Mucosa of descending colon (tissue), 3 donors: ENCODE measurements around the gene IL11RA. TPM values are rescaled to one million over a fixed set of nuclear protein-coding genes. Genes with fewer than 3 reads are reported as not detected.
"Not testable (repeated sequence)": the region's sequence is repeated elsewhere in the genome, so short reads cannot be mapped to it uniquely, and the experiment has no call there.

Experiments used
- ATAC-seq: fragments of 200-7000 bp; cut with Tn5 transposase; one replicate; pipeline ENCODE4 v1.9.1; 2020; ENCODE audit warnings: mild to moderate bottlenecking, moderate library complexity
- DNase-seq, 3 donors: peaks; one replicate each; pipeline ENCODE4 v3.0.0-alpha.2; 2020
- H3K36me3 ChIP-seq: fragments of 200-600 bp; one replicate; pipeline ENCODE4 v1.8.0; 2021; ENCODE audit warnings: low read depth, mild to moderate bottlenecking
- H3K4me1 ChIP-seq: fragments of 200-600 bp; one replicate; pipeline ENCODE4 v1.8.0; 2021; ENCODE audit warnings: low read depth, mild to moderate bottlenecking
- H3K4me3 ChIP-seq: fragments of 200-600 bp; one replicate; pipeline ENCODE4 v1.8.0; 2021; ENCODE audit warnings: mild to moderate bottlenecking
- H3K9me3 ChIP-seq: fragments of 200-600 bp; one replicate; pipeline ENCODE4 v1.8.0; 2021; ENCODE audit warnings: mild to moderate bottlenecking
- CTCF ChIP-seq: fragments of 200-600 bp; IDR thresholded peaks from one replicate; pipeline ENCODE4 v1.8.0; 2022; ENCODE audit warnings: antibody characterized with exemption, mild to moderate bottlenecking
- intact Hi-C, 2 donors: fragments of 100-400 bp; cut with DNase I in 1 of 2; cut with micrococcal nuclease in 1 of 2; formaldehyde crosslinking; loops; one replicate each; pipeline versions ENCODE4 v1.11.0 to v1.11.1; 2022; cut with DNase I, micrococcal nuclease
- total RNA-seq, 3 donors: library from RNA; stranded (reverse); fragmentation: NEBNext Ultra II Directional in 2 of 3; extraction: Animal tissue kit (Norgen Biotek cat#: 25700) in 2 of 3; gene quantifications; one replicate each; pipeline versions ENCODE4 v1.2.1 to v1.2.4, GENCODE V29; 2021 to 2023
- donor health status: DM: no; HTN: no; CAD: no; lungs with moderate emphysema.
- donor health status: DM: no; HTN: no; CAD: no.
- donor health status: DM: no; HTN: yes; CAD: no.

IL11RA gene
- total RNA-seq, 3 donors from 2014 or later = 18.8 to 57.4 (median 41.0) TPM

- DNase-seq (no peak), ATAC-seq (no peak)
- H3K9me3 ChIP-seq = no peaks in the 10 kb centered on the region
- H3K36me3 ChIP-seq = no peaks in the 10 kb centered on the region
- intact Hi-C loops = no loop called here
- peak overlapping the region; percentile 38 for H3K4me3 ChIP-seq
- TF ChIP-seq CTCF = no peak
- H3K4me1 ChIP-seq = peaks cover 11% of the 10 kb centered on the region
These were observed 13.9 kb upstream of the IL11RA start for GRCh38 chr9:34638138-34638445.

GRCh38 chr9:34639322-34639721 lies 12.7 kb upstream of the IL11RA start:
- H3K4me1 ChIP-seq = peaks cover 11% of the 10 kb centered on the region
- H3K4me3 ChIP-seq, ATAC-seq, intact Hi-C loops, DNase-seq, H3K36me3 ChIP-seq, H3K9me3 ChIP-seq: not testable (repeated sequence)

DNA sequence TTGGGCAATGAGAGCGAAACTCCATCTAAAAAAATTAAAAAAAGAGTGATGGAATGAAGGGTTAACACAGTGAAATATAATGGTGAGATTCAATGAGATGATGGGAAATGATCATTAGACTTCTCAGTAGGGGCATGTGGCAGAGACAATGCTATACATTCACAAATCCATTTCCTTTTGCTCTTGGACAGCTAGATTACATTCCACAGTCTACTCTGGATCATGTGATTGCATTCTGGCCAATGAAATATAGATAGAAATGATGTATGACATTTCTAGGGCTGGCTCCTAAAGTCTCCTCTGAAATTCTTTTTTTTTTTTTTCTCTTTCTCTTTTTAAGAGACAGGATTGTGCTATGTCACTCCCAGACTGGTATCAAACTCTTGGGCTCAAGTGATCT lies 9.3 kb upstream of the IL11RA start:
- ATAC-seq = no peak
- DNase-seq = no peak
- Histone ChIP-seq H3K4me1 (peaks cover 9% of the 10 kb centered on the region), H3K9me3 (no peaks in the 10 kb centered on the region), H3K4me3 (no peak overlapping the region), H3K36me3 (no peaks in the 10 kb centered on the region)
- no peak for TF ChIP-seq CTCF
- intact Hi-C loops = no loop called here

DNA sequence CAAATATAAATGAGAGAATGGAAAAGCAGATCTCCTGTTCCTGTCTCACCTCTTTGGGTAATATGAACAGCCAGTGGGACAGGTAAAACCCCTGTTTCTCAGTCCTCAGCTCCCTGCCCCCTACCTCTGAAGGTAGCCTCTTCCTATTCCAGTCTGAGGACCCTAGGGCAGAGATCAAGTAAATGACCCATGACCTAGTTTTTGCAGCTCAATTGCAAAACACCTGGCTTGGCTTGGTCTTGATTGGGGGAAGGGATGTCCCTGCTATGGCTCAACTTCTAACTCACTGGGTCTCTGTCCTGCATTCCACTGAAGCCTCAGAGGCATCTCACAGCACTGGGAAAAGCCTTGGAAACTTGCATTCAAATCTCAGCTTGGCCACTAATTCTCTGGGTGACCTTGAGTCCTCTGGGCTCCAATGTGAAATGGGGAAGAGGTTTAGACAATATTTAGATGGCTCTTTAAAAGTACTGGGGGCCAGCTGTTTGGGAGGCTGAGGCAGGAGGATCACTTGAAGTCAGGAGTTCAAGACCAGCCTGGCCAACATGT lies 7.1 kb upstream of the IL11RA start:
- no peaks in the 10 kb centered on the region for H3K36me3 ChIP-seq
- intact Hi-C loops = no loop called here
- DNase-seq (no peak), ATAC-seq (no peak)
- H3K9me3 ChIP-seq = no peaks in the 10 kb centered on the region
- TF ChIP-seq CTCF = no peak
- H3K4me3 ChIP-seq = no peak overlapping the region
- peaks cover 17% of the 10 kb centered on the region for H3K4me1 ChIP-seq

GRCh38 chr9:34646211-34647083 lies 5.5 kb upstream of the IL11RA start, which contains the start of gene GALT:
Gene GALT, plus strand, starts transcription at chr9:34646675. Its CDS starts 30 bp downstream, at chr9:34646705.
- H3K4me3 ChIP-seq = peak within 1 kb of the TSS; percentile 44
- ATAC-seq = peak; percentile 93
- peak; percentile 6 for TF ChIP-seq CTCF
- H3K4me1 ChIP-seq = peaks cover 21% of the 10 kb centered on the region
- H3K36me3 ChIP-seq = no peaks in the 10 kb centered on the region
- peak; percentile 94 to 99 (median 98) for DNase-seq
- no peaks in the 10 kb centered on the region for H3K9me3 ChIP-seq
- intact Hi-C loops = no loop called here

DNA sequence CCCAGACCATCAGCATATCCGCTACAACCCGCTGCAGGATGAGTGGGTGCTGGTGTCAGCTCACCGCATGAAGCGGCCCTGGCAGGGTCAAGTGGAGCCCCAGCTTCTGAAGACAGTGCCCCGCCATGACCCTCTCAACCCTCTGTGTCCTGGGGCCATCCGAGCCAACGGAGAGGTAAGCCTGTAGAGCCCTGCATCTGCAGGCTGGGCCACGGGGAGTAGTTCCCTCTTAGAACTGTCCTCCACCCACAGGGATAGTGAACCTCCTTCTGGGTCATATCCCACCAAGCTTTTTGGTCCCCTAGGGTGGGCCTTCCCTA lies 4.9 kb upstream of the IL11RA start:
- Histone ChIP-seq H3K36me3 (no peaks in the 10 kb centered on the region), H3K4me1 (peaks cover 21% of the 10 kb centered on the region), H3K9me3 (no peaks in the 10 kb centered on the region), H3K4me3 (peak overlapping the region; percentile 44)
- ATAC-seq = no peak
- intact Hi-C loops = no loop called here
- no peak for TF ChIP-seq CTCF
- no peak for DNase-seq
